ENCODE measurements around the gene HOXD11.

GRCh38 chr2:176131848-176132158 lies 24.7 kb downstream of the HOXD11 start:
- TF ChIP-seq CTCF (IDR thresholded peaks at IDR 0.05; ENCODE audit: extremely low read depth in 1 of 2, insufficient read depth in 1 of 2, low read depth in 1 of 2, low read length in 2 of 2) (no peak), MAX (IDR thresholded peaks at IDR 0.05; ENCODE audit: insufficient read depth, insufficient read length) (no peak), POLR2A (IDR thresholded peaks at IDR 0.05; ENCODE audit: low read depth, low read length) (no peak), POLR2AphosphoS5 (IDR thresholded peaks at IDR 0.05; ENCODE audit: insufficient read depth, low read depth, low read length) (no peak), EZH2 (IDR thresholded peaks at IDR 0.05; ENCODE audit: borderline replicate concordance, low read depth, low read length, severe bottlenecking) (no peak), JUN (IDR thresholded peaks at IDR 0.05; ENCODE audit: borderline replicate concordance, insufficient read depth, insufficient read length, low read depth) (no peak), MYC (IDR thresholded peaks at IDR 0.05; ENCODE audit: low read depth, low read length) (no peak), FOS (IDR thresholded peaks at IDR 0.05; ENCODE audit: borderline replicate concordance, insufficient read depth, low read length) (no peak), GATA2 (IDR thresholded peaks at IDR 0.05; ENCODE audit: insufficient read depth, insufficient read length, low read depth, low read length) (no peak)

All from endothelial cell of umbilical vein (primary cell).